Thyroid gland (tissue), 4 donors: ENCODE measurements around the gene ESRRA. TPM values are rescaled to one million over a fixed set of nuclear protein-coding genes. Genes with fewer than 3 reads are reported as not detected.
"Not testable (repeated sequence)": the region's sequence is repeated elsewhere in the genome, so short reads cannot be mapped to it uniquely, and the experiment has no call there.

ENCODE experiments used
- DNase-seq, 2 donors: peaks; one replicate each; pipeline ENCODE4 v3.0.0-alpha.2; 2019
- H3K27ac ChIP-seq, 3 donors: fragments of 200-600 bp; sonication (generic); 1 replicate in 2 of 3; 2 replicates in 1 of 3; pipeline ENCODE4 v1.5.1; 2016 to 2019; ENCODE audit warnings: mild to moderate bottlenecking in 1 of 3, moderate library complexity in 1 of 3
- H3K27me3 ChIP-seq: fragments of 200-600 bp; sonication (generic); one replicate; pipeline ENCODE4 v1.5.1; 2019
- H3K36me3 ChIP-seq, 2 donors: fragments of 200-600 bp; sonication (generic); one replicate each; pipeline ENCODE4 v1.5.1; 2016 to 2019
- H3K4me1 ChIP-seq, 2 donors: fragments of 200-600 bp; sonication (generic); one replicate each; pipeline ENCODE4 v1.5.1; 2017 to 2019
- H3K4me3 ChIP-seq, 3 donors: fragments of 200-600 bp; sonication (generic); replicated peaks in 1 of 3; 1 replicate in 2 of 3; 2 replicates in 1 of 3; pipeline ENCODE4 v1.5.1; 2016; ENCODE audit warnings: mild to moderate bottlenecking in 1 of 3
- H3K9me3 ChIP-seq: fragments of 200-600 bp; sonication (generic); one replicate; pipeline ENCODE4 v1.5.1; 2017
- POLR2A ChIP-seq, 2 donors: fragments of 450-650 bp; IDR thresholded peaks; one replicate each; pipeline ENCODE4 v1.6.1; 2017; ENCODE audit warnings: antibody characterized with exemption in 2 of 2, mild to moderate bottlenecking in 2 of 2, moderate library complexity in 1 of 2
- WGBS, 2 donors: methylation state at CpG; one replicate each; pipeline ENCODE4 v1.1.5; 2017; 5-methylcytosine and 5-hydroxymethylcytosine counted together
- intact Hi-C: fragments of 100-400 bp; cut with DNase I; formaldehyde crosslinking; loops from one replicate; pipeline ENCODE4 v1.15.1; 2023
- total RNA-seq, 4 donors: library from RNA; depleted of rRNA; stranded (reverse); fragments of >200 nt; gene quantifications; one replicate each; pipeline ENCODE4 v1.2.3, GENCODE V29; 2016
- TF ChIP-seq, protein P1 (sequence below), 6 experiments: fragments of 200-600 bp in 3 of 6; fragments of 450-650 bp in 3 of 6; sonication (generic) in 3 of 6; IDR thresholded peaks; one replicate each; pipeline ENCODE4 v1.5.1; 2016 to 2019; ENCODE audit warnings: antibody characterized with exemption in 6 of 6, mild to moderate bottlenecking in 2 of 6, inconsistent platforms in 1 of 6, moderate library complexity in 1 of 6

The ESRRA gene
- total RNA-seq, 4 donors from 2014 or later = 42.8 to 71.6 (median 58.3) TPM

DNA sequence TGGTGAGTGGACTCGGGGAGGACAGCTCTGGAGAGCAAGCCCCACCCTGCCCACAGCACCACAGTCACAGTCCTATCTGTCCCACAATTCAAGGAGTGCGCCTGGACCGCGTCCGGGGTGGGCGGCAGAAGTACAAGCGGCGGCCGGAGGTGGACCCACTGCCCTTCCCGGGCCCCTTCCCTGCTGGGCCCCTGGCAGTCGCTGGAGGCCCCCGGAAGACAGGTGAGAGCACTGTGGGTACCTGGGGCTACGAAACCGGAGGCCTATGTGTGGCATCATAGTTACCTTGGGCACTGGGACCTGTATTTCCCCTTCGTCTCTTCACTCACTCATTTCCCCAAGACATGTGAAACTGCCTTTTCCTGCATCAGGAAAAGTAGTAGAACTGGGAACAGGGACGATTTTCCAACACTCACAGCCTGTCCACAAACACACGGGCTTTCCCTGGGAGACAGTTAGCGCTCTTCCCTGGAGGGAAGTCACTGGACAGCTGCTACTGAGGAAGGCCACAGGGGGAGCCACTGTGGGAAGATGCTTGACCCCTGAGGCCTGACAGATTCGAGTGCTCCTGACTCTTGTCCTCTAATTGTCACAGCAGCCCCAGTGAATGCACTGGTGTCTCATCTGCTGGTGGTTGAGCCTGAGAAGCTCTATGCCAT lies 9.0 kb downstream of the ESRRA start:
- peak overlapping the region in 1 of 3 donors; percentile 24 for H3K27ac ChIP-seq
- 81 to 87% methylated on average over 7 to 19 of the region's 19 CpGs for WGBS, 2 donors
- no peaks in the 10 kb centered on the region for H3K9me3 ChIP-seq
- intact Hi-C loops = no loop called here
- no peak overlapping the region for H3K4me3 ChIP-seq
- H3K36me3 ChIP-seq = peaks cover 11 to 23% of the 10 kb centered on the region in 2 donors
- no peaks in the 10 kb centered on the region for H3K27me3 ChIP-seq
- peaks cover 6 to 13% of the 10 kb centered on the region in 2 donors for H3K4me1 ChIP-seq
- no peak for TF ChIP-seq POLR2A (IDR thresholded peaks at IDR 0.05)
- TF ChIP-seq, protein P1, sequence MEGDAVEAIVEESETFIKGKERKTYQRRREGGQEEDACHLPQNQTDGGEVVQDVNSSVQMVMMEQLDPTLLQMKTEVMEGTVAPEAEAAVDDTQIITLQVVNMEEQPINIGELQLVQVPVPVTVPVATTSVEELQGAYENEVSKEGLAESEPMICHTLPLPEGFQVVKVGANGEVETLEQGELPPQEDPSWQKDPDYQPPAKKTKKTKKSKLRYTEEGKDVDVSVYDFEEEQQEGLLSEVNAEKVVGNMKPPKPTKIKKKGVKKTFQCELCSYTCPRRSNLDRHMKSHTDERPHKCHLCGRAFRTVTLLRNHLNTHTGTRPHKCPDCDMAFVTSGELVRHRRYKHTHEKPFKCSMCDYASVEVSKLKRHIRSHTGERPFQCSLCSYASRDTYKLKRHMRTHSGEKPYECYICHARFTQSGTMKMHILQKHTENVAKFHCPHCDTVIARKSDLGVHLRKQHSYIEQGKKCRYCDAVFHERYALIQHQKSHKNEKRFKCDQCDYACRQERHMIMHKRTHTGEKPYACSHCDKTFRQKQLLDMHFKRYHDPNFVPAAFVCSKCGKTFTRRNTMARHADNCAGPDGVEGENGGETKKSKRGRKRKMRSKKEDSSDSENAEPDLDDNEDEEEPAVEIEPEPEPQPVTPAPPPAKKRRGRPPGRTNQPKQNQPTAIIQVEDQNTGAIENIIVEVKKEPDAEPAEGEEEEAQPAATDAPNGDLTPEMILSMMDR (IDR thresholded peaks at IDR 0.05) = no peak
- no peak for DNase-seq

GRCh38 chr11:64314805-64315561 lies 9.7 kb downstream of the ESRRA start:
- no peak overlapping the region for H3K4me3 ChIP-seq
- no peak for DNase-seq
- peaks cover 9 to 20% of the 10 kb centered on the region in 2 donors for H3K4me1 ChIP-seq
- 94 to 98% methylated on average over 17 to 24 of the region's 24 CpGs for WGBS, 2 donors
- H3K27me3 ChIP-seq = no peaks in the 10 kb centered on the region
- H3K27ac ChIP-seq = no peak overlapping the region
- intact Hi-C loops = no loop called here
- TF ChIP-seq POLR2A (IDR thresholded peaks at IDR 0.05) = no peak
- TF ChIP-seq, protein P1 (IDR thresholded peaks at IDR 0.05) = no peak
- H3K9me3 ChIP-seq = no peaks in the 10 kb centered on the region
- H3K36me3 ChIP-seq = peaks cover 11 to 23% of the 10 kb centered on the region in 2 donors

DNA sequence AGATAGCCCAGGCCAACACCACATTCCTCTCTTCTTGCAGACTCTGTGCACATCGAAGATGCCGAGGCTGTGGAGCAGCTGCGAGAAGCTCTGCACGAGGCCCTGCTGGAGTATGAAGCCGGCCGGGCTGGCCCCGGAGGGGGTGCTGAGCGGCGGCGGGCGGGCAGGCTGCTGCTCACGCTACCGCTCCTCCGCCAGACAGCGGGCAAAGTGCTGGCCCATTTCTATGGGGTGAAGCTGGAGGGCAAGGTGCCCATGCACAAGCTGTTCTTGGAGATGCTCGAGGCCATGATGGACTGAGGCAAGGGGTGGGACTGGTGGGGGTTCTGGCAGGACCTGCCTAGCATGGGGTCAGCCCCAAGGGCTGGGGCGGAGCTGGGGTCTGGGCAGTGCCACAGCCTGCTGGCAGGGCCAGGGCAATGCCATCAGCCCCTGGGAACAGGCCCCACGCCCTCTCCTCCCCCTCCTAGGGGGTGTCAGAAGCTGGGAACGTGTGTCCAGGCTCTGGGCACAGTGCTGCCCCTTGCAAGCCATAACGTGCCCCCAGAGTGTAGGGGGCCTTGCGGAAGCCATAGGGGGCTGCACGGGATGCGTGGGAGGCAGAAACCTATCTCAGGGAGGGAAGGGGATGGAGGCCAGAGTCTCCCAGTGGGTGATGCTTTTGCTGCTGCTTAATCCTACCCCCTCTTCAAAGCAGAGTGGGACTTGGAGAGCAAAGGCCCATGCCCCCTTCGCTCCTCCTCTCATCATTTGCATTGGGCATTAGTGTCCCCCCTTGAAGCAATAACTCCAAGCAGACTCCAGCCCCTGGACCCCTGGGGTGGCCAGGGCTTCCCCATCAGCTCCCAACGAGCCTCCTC lies 10.6 kb downstream of the ESRRA start:
- DNase-seq, H3K27me3 ChIP-seq, intact Hi-C loops, H3K9me3 ChIP-seq, H3K27ac ChIP-seq, H3K4me3 ChIP-seq: not testable (repeated sequence)
- WGBS, 2 donors = 82 to 90% methylated on average over 18 to 21 of the region's 25 CpGs
- H3K36me3 ChIP-seq = peaks cover 11 to 23% of the 10 kb centered on the region in 2 donors
- peaks cover 15 to 28% of the 10 kb centered on the region in 2 donors for H3K4me1 ChIP-seq

DNA sequence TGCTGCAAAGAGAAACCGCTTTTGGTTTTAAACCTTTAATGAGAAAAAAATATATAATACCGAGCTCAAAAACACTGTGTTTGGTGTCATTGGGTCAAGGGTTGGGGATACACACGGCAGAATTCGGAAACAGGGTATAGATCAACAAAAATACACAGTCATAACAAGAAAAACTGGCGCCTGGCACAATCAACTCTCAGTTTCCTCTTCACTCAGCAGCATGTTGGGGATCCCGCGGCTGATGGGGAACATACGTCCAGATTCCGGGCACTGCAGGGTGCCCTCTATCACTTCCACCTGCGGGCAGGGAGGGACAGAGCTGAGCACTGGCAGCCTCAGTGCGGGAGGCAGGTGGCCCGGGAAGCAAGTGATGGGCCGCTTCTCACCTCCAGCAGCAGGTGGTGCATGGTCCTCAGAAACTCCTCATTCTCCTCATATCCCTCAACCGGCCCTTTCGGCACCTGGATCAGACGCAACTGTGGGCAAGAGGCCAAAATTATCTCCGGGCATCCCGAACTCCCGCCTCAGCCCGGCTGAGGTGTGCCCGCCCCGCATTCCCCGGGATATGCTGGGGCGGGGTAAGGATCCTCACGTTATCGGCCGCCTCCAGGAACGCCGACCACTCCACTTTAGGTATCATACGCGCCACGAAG lies 11.5 kb downstream of the ESRRA start:
- no peaks in the 10 kb centered on the region for H3K9me3 ChIP-seq
- no peaks in the 10 kb centered on the region for H3K27me3 ChIP-seq
- peak; percentile 47 for DNase-seq
- TF ChIP-seq, protein P1 (IDR thresholded peaks at IDR 0.05) = peak in 2 of 6 experiments; percentile 16 to 30
- TF ChIP-seq POLR2A (IDR thresholded peaks at IDR 0.05) = no peak
- peaks cover 11 to 23% of the 10 kb centered on the region in 2 donors for H3K36me3 ChIP-seq
- H3K4me1 ChIP-seq = peaks cover 15 to 35% of the 10 kb centered on the region in 2 donors
- peak overlapping the region; percentile 97 to 100 (median 99) for H3K27ac ChIP-seq
- peak overlapping the region; percentile 81 to 95 (median 90) for H3K4me3 ChIP-seq
- WGBS, 2 donors = 12 to 15% methylated on average over 14 to 21 of the region's 32 CpGs
- intact Hi-C loops = no loop called here
